Activated T-helper 1 cell treated with Interleukin-2 at 50 U/mL for 16 hours (primary cell): Measurements from ENCODE around the gene APCDD1.

Experiments
- DNase-seq: peaks from one replicate; pipeline ENCODE4 v3.0.0-alpha.2; 2020; ENCODE audit warnings: low read depth

Gene APCDD1

DNA sequence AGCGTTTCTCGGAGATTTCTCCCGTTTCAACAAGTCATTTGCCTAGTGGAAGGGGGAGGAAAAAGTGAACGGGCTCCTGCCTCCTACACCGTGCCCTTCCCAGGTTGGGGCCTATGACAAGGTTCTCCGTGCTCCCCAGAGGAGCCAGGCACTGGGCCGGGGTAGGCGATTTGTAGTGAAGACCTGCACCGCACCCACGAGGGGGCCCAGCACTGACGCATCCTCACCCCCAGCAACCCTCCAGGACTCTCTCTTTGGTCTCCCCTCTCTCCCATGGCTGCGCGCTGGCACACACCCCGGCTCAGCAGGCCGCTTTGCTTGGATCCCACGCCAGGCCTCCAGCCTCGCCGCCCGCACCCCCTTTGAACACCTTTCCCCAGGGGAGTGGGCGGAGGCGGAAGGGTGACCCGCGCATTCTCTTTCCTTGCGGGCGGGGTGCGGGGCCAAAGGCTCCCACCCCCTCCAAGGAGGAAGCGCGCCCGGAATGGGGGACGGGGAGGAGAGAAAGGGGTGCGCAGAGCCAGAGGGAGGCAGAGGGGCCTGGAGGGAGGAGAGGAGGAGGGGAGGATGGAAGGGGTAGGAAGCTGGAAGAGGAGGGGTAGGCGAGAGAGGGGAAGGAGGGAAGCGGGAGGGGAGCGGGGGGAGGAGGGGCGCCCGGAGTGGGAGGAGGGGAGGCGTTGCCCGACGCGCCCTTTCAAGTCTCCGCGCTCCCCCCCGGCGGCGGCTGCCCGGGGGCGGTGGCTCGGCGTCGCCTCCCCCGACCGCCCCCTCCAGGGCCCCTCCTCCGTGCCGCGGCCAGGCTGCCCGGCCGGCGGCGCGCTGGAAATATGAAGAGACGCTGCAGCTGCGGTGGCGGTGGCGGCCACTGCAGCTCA is at the start of gene APCDD1:
APCDD1 (plus strand) TSS at position 830 of the 875 bp plus-strand sequence. CDS start 347 bp downstream, outside the sequence.
- DNase-seq: no peak

DNA sequence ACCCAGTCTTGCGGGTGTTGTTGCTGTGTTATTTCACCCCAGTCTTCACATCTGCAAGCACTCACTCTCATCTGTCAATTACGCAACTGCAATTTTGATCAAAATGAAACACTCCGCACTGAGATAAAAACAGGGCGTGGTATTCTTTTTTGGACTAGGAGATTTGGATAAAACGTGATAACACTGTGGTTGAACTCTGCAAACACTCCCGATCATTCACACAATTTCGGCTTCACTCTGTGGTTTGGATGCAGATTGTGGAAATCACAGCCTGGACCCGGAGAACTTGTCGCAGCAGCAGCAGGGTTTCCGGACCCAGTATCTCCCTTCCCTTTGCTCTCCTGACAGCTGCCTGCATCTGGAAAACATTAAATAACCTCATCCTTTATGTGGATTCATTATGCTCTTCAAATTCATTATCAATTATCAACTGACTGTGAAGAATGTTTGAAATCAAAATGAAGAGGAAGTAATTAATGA is 49.4 kb upstream of the APCDD1 start:
- no peak for DNase-seq

DNA sequence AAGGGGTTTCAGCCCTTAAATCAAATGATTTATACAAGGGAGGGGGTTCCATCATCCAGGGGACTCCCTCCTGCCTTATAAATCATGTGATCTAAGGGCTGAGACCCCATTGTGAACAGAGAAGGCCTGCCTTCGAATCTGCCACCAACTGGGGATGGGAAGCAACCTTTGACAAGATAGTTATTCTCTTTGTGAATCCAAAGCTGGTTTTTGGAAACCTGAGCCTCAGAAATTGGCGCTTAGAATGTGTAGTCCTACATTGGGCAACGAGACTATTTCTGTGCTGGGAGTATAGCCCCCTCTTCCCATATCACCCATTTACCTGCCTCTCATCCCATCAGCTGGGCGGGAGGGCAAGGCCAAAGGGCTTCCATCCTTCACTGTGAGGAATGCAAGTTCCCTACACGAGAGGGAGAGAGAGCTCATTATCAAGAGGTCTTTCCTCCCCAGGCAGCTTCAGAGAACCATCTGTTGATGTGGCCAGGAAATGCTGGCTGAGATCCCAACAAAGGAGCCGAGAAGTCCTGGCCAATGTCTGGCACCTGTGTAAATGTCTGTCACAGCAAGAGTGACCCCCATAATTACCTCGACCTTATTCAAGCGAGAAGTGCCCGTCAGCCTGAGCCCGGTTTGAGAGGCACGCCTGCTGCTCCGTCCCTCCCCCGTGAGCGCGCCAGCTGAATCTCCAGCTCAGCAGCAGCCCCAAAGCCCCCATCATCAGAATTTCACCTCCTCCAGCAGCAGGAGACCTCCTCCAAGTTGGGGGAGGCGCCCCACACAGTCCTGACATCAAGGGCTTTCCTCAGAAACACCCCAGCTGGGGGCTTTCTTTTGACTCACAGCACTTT is 48.4 kb upstream of the APCDD1 start:
- no peak for DNase-seq

DNA sequence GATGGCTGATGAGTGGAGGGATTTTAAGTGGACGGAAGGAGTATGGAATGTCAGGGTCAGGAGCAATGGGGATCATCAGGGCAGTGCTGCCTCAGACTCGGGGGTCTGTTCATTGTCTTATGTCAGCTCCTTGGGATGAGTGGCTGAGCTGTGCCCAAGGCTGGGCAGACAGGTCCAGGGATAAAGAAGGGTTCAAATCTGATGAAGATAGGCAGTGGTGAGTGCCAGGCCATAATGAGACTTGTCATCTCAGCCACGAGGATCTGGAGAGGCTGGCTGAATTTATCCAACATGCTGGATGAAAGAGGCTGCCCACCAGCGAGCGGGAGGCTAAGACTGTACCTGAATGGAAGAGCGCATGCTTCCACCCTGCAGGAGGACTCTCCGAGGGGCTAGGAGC is 46.3 kb upstream of the APCDD1 start:
- DNase-seq: no peak

DNA sequence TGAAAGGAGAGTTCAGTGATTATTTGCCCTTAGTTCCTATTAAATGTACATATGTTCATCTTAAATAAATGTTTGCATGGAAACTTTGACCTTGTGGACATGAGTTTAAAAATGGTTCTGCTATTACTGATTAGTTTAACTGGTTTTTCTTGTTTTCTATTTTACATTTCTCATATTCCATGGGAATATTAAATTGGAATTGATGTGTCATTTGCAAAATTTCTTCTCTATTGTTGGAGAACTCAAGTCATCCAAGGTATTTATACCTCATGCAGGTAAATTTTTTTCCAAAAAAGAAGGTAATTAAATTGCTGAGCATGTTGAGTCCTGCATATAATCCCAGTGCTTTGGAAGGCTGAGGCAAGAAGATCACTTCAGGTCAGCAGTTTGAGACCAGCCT is 45.4 kb upstream of the APCDD1 start:
- no peak for DNase-seq

DNA sequence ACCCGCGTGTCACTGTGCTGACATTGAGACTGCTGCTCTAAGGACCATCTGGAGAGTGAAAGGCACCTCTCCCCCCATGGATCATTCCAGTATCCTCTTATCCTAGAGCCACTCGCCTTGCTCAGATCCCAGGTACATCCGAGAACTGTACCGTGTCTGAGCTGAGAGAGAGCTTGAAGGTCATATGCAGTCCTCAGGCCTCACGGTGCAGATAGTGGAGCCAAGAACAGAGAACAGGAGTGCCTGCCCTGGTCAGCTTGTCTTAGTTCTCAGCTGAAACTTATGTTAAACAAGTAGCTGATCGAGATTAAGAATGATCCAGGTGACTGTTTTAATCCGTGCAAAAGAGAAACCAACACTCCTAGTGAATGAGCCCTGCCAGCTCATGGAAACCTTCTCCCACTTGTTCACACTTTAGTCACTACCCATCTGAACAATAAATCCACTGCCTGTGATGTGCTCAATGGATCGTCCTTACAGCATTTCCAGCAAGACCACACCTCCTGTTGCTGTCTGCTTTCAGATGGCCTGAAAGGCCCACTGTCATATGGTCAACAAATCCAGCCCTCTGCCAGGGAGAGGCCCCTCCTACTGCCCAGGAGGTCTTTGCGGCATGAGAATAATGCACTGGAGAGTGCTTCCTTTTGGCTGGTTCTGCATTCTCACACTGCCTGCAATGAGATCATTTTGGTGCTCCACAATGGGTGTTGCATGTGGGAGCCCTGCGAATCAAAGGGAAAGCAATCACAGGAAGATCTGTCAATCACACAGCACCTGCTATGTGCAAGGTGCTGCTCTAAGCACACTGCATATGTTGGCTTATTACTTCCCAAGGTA is 43.7 kb upstream of the APCDD1 start:
- no peak for DNase-seq

DNA sequence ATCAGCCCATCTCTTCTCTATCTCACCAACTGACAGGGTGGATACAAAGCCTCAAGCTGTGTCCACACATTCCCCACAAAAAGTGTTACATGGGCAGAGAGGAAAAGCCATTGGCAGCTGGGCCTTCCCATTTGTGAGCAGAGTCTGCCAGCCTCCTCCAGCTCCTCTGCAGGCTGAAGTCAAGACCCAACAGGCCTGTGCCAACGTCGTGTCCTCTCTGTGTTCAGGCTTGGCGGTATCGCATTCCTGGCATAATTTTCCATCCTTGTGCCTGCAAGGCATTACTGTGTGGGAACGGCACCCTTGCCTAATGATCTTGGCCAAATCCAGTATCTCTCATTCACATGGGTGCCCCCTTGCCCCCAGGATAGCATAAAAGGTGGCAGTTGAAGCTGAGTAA is 41.5 kb upstream of the APCDD1 start:
- DNase-seq: no peak

DNA sequence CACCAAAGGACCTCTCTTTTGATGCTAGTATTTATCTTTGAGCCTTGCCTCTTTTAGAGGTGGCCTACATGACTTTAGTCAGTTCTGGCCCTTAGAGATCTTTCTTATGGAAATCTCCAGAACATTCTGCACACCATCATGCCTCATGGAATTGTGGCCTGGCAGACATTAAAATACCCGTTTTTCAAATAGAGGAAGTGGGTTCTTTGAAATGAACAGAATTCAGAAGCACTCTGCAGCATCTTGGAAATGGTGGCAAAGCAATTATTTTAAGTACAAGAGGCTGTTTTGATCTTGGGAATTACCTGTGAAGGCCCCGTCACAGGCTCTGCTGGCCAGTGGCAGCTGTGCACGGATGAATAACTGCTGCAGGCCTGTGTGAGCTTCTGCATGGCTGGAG is 40.7 kb upstream of the APCDD1 start:
- DNase-seq: no peak

DNA sequence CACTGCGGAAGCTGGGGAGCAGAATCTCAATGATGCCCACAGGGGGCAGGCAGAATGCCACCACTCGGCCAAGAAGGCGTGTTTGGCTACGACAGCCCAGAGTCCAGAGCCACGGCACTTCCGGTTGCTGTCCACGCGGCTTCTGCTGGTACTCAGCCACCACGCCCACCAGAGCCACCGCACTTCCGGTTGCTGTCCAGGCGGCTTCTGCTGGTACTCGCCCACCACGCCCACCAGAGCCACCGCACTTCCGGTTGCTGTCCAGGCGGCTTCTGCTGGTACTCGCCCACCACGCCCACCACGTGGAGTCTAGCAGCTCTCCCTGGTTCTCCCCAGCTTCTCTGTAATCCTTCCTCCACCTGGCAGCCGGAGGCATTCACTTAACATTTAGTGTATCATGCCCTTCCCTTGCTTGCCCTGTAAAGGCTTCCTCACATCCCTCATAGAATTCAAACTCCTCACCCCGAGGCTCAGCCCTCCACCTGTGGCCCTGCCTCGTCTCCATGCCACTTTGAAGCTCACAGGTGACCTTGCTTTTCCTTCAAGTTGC is 40.1 kb upstream of the APCDD1 start:
- no peak for DNase-seq

DNA sequence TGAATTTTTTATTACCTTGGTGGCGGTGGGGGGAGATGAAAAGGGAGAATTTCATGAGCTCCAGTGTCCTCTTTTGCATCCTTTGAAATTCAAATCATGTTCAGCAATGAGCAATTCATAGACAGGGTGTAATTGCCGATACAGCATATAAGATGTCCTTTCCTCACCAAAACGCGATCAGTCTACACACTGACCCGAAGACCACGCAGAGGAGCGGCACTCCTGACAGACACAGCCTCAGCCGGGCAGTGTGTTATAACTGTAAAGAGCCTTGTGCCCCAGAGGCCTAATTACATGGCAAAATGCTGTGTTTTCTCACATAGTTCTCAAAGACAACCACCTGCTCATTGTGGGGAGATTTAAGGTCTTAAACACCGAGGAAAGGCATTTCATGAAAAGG is 38.4 kb upstream of the APCDD1 start:
- no peak for DNase-seq

DNA sequence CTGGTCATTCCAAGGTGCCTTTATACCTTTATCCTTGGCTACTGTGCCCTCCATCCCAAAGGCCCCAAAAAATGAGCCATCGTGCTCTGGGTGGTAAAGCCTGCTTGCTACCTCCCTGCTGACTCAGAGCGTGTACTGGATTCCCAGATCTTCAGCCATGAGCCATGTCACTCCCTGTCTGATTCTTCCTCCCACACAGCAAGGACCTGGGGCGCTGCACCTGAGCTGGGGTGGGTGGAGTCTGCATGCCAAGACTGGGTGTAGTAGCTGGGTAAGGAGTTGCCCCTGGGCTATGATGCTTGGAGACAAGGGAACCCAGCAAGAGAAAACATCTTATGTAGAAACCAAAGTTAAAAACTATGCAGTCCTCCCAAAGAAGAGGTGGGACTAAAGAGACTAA is 37.2 kb upstream of the APCDD1 start:
- DNase-seq: no peak

DNA sequence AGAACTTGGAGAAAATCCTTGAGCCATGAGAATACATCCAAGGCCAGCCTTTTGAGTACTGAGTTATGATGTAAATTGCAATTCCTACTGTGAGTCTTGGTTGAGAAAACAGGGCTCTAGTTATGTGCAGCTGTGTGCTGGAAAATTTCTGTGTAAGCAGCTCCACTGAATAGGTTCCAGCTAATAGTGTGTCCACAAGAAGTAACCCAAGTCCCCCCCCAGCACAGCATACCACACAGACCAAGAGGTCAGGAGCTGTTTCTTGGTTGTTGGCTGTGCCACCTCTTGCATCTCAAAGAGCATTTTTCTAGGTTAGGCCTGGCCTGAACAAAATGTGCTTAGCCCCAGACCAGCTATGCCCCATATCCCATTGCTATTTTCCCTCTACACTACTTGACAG is 36.8 kb upstream of the APCDD1 start:
- no peak for DNase-seq

DNA sequence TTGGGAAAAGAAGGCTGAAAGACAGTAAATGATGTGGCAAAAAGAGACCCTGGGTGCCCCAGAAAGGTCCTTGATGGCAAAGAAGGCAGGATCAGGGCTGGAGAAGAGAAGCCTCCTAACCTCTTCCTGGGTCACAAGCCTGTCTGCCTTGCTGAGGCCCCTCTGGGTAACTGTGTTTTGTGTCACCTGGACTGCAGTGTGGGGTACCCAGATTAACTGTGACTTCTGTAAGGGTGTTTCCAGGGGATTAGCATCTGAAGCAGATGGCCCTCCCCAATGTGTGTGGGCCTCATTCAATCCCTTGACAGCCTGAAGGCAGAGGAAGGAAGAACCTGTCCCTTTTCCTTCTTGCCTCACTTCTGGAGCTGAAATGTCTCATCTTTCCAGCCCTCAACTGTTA is 35.6 kb upstream of the APCDD1 start:
- no peak for DNase-seq

DNA sequence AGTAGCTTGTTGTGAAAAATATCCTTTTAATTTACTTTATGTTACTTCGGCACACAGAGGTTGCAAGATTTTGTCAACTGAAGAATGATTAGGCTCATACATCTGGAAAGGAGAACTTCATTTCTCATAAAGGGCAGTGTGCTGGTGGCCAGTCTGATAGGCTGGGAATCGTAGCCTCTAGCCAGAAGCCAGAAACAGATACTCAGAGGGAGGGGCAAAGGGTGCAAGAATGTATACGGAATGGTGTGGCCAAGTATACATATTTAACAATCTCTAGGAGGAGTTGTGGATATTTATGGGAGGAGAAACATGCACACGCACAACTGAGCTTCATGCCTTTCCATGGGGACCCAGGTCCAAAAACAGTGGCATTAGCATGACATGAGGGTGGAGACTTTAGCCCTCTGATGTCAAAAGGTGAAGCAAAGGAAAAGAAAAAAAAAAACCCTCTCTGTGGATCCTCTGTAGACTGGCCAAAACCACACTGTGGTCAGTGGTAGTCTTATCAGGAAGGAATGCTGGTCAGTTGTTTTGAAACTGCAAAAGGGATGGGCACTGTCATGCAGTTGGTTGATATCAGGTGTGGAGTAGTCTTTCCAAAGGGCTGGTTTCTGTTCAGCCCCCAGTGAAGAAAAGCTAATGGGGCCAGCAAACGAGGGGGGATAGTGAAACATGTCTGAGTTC is 34.9 kb upstream of the APCDD1 start:
- DNase-seq: no peak

DNA sequence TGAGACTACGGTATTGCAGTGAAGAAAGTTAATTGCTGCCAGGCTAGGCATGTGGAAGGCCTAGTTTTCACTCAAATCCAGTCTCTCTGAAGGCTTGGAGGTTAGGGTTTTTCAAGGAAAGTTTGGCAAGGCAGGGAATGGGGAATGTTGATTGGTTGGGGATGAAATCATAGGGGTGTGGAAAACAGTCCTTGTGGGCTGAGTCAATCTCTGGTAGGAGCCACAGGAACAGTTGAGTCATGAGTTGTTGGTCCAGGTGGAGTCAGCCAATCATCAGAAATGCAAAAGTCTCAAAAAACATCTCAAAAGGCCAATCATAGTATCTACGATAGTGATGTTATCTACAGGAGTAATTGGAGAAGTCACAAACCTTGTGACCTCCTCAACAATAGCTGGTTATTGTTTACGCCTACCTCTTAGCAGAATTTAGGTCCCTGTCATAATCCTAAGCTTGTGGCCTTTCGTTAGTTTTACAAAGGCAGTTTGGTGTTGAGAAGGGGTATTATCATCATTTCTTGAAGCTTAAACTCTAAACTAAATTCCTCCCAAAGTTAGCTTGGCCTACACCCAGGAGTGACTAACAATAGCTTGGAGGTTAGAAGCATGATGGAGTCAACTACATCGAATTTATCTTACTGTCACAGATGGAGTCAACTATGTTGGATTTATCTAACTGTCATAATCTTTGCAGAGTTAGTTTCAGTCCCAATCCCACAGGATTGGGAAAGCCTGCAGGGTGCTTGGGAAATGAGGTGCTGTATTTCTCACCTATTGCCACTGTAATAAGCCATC is 33.7 kb upstream of the APCDD1 start:
- no peak for DNase-seq

DNA sequence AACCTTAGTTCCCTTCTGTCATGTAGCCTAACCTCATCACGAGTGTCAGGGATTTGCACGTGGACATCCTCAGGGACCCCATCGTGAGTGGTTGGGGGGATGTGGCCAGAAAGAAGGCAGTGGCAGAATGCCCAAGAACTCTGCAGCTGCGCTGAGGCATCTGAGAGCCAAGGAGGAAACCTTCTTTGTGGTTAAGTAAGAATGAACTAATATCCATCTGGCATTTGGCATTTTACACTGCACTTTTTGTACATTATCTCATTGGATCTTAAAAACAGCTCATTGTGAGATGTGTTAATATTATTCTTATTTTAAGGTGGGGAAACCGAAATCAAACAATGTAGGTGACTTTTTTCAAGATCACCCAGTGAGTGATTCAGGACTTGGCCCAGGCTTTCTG is 32.6 kb upstream of the APCDD1 start:
- no peak for DNase-seq

DNA sequence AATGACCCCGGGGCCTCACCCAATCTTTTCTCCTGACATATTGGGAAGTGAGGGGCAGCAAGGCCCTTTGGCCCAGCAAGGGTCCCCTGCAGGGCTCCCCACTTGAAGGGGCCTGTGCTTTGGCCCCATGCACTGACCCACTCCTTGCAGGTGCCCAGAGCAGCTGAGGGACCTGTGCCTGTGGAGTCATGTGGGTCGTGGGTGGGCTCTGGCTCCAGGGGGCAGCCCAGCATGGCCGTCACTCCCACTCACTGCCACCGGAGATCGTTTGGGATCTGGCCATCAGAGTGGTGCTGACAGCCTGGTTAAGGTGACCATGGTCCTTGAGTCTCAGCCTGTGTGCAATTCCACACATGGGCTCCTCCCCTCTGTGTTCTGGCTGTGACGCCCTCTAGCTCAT is 31.7 kb upstream of the APCDD1 start:
- DNase-seq: no peak

DNA sequence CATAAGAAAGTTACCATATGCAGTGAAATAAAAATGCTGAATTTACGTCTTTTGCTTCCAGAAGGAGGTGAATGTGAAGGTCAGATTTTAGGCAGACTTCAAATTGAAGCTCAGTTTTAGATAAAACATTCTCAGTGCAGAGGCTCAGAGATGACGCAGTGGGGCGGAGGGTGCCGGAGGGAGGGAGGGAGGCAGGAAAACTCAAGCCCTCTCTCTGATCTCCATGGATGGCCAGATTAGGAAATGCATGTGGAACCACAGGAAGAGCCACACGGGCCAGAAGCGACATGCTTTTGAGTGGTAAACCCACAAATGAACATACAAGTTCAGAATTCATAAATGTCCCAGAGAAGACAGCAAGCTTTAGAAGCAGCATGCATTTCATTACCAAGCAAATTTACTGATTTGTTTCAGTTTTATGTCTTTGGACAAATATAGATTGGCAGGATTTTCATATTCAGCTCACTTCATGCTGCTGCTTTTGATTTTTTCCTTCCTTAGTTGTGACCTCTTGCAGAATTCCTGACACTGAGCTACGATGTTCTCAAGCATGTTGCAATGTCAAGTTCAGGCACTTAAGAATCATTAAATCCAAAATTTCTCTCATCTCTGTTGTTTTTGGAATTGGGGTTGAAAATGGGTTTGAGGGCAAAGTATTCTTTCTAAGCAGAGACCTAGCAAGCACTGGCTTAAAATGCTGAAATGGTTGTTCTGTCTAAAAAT is 29.7 kb upstream of the APCDD1 start:
- DNase-seq: no peak

DNA sequence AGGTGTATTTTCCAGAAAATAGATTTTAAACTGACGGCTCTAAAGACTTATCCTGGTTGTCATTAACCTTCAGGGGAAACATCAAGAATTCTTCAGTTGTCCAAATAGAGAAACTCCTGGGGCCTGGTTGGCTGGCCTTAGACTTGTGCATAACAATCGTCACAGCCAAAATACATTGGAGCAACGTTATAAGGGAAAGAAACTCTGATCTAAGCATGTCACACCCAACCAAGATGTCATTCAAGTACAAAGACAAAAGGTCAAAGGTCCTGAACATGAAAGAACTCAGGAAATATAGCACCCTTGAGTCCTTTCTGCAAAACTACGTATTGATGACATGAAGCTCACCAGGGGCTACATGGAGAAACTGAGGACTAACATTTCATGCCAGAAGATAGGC is 23.8 kb upstream of the APCDD1 start:
- no peak for DNase-seq

DNA sequence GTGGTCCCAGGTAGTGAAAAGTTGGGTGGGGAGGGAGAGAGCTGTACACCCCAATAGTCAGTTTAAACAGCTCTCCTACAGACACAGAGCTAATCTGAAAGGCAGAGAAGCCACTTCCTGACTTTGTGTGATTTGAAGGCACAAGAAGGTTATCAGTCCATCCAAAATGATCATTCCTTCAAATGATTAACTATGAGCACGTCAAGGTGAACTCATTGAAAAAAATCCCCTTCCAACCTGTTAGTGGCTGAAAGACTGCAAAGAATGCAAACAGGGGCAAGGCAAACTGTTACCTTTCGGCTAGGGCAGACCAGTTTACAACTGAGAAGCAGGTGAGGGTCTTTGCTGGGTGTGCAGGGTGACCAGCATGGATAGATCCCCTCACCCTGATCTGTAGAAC is 22.8 kb upstream of the APCDD1 start:
- no peak for DNase-seq
